SIG-M5 (cell line): Measurements from ENCODE around the gene SLC2A10.
A peak's percentile ranks its signal among the peaks of the same experiment; 100 is the strongest.

Experiments used
- DNase-seq: peaks from one replicate; lab custom pipeline; 2025; lab: John Stamatoyannopoulos, UW

Gene SLC2A10

GRCh38 chr20:46735436-46735835 is 26.0 kb downstream of the SLC2A10 start:
- DNase-seq, result no peak

DNA sequence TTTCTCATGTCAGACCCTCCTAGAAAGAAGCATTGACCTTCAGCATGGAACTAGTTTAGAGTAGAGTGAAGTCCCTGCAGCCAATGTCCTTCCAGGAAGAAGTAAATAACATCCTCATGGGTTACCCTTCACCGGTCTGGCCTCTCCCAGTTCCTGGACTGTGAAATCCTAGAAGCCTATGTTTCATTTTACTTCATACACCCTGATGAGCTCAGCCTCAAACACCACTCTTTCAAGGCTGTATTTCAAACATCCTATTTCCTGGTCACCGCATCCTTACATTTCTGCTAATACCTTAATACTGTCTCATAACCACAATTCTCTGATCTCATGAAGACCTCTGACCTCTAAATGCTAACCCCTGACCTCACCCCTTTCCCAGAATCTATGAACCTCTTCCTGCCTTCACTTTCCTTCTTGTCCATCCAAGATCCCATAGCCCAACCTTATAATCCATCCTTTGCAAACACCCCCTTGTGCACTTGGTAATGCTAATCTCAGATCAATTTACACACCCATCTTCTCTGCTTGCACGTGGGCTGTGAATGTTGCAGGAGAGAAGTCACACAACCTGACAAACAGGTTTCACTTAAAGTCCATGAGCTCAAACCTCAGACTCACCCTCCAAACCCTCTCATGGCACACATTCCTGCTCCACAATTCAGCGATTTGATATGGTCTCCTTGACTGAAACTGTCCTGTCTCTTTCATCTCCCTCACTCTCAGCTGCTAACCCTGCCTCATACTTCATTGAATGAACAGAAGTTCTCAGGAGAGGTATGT is 30.2 kb downstream of the SLC2A10 start:
- DNase-seq, result no peak

- no peak for DNase-seq
These were observed 30.8 kb downstream of the SLC2A10 start for GRCh38 chr20:46740214-46740609.

DNA sequence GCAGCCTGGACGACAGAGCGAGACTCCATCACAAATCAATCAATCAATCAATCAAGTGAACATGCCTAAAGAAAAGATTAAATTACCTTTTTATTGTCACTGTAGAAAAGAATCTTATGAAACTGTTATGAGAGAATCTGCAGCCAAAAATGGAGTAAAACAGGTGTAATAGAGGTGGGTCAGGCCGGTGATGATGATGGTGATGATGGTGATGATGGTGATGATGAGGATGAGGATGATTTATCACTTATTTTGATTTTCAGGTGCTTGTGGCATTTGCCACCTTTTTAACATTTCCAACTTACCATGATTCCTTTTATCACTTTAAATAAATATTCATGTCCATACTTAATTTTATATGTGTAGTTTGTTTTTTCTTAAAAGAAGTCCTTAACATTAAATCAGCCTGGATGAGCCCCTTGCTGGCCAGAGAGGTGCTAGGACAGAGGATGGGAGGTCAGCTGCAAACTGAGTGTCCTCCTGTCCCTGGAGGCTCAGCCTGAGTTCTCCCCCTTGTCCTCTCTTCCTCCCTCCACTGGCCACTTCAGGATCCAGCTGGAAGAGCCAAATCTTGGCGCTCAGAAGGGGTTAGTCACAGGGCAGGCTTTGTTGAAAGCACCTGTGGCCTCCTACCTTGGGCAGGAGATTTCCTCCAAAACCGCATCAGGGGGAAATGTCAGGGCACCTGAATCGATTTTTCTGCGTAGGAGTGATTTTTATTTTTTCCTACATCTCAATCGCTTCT is 32.6 kb downstream of the SLC2A10 start:
- DNase-seq, result no peak

DNA sequence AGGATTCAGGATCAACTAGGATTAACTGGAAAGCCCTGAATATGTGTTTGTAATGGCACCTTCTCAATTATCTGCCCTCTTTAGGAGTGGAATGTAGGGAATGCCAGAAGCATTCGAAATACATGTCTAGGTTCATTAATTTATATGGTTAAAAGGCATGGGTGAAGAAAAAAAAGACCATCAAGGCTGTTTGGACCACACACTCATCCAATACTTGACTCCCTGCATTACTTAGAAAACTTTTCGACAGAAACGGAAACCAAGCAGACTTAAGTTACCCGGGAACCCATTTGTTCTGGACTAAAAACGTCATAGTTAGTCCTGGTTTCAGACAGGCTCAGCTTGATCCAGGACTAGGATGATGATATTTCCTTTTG is 33.2 kb downstream of the SLC2A10 start:
- DNase-seq, result no peak

GRCh38 chr20:46743088-46743487 is 33.6 kb downstream of the SLC2A10 start:
- no peak for DNase-seq

GRCh38 chr20:46746956-46747526 is 37.6 kb downstream of the SLC2A10 start:
- no peak for DNase-seq

DNA sequence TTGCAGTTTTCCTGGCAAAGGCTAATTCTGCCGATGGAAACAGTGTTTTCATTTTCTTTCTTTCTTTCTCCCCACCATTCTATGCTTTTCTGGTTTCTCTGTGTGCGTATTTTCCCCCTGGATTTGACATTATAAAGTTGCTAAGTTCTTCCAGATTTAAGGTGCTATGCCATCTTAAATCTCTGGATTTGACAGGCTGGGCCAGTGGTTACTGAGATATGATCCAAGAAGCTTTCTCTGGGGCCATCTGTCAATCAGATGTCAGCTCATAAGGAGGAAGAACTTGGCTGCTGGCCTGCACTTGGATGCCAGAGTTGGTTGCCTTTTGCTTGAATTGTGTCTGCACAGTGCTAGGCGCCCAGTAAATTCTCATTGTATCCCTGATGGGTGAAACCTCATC is 39.7 kb downstream of the SLC2A10 start:
- DNase-seq, result no peak

- DNase-seq, result no peak
These were observed 42.4 kb downstream of the SLC2A10 start for GRCh38 chr20:46751856-46752255.

DNA sequence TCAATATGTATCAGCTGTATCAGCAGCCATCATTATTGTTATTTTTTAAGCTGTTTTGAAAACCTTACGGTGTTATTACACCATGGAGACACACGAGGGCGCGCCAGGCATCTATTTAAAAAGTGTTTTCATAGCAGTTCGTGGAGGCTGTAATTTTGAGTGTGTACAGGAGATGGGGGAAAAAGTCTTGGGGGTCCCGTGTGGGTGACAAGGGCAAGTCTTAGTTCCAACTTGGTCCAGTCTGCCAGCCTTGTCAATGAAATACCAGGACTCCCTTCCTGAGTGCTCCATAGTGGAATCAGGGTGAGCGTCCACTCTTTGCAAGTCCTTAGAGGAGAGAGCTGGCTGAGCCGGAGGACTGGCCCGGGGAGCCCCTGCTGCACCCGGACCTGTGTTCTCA is 43.3 kb downstream of the SLC2A10 start:
- DNase-seq, result peak; percentile 12

- DNase-seq, result no peak
These were observed 46.3 kb downstream of the SLC2A10 start for GRCh38 chr20:46755483-46756413.

DNA sequence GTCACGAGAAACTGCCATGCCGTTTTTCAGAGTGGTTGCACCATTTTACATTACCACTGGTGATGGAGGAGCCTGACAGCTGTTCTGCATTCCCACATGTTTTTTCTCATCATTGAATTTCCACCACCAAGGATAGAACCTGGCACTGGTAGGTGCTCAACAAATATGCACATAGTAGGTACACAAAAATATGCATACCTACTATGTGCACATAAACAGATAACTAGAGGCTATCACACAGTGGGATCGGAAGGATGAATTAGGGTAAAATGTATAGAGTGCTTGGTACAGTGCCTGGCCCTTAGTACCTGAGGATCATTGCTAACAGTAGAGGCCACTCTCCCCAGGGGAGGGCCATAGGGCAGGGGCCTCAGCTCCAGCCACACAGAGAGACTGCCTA is 47.0 kb downstream of the SLC2A10 start:
- DNase-seq, result no peak

DNA sequence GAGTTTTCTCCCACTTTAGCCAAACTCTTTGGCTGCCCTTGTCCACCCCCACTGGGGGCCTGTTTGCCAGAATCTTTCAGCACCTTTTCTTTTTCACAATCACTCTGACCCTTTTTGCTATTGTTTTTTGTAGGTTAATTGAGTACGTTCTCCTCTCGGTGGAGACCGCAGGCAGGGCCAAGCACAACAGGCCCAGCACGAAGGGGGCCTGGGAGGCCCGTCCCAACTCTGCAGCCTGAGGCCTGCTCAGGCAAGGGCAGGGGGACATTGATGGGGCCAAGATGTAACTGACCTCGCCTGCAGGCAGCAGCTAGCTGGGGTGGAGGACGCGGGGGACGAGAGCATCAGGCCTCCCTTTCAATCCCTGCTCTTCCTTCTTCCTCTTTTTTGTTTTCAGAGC is 47.7 kb downstream of the SLC2A10 start:
- no peak for DNase-seq

DNA sequence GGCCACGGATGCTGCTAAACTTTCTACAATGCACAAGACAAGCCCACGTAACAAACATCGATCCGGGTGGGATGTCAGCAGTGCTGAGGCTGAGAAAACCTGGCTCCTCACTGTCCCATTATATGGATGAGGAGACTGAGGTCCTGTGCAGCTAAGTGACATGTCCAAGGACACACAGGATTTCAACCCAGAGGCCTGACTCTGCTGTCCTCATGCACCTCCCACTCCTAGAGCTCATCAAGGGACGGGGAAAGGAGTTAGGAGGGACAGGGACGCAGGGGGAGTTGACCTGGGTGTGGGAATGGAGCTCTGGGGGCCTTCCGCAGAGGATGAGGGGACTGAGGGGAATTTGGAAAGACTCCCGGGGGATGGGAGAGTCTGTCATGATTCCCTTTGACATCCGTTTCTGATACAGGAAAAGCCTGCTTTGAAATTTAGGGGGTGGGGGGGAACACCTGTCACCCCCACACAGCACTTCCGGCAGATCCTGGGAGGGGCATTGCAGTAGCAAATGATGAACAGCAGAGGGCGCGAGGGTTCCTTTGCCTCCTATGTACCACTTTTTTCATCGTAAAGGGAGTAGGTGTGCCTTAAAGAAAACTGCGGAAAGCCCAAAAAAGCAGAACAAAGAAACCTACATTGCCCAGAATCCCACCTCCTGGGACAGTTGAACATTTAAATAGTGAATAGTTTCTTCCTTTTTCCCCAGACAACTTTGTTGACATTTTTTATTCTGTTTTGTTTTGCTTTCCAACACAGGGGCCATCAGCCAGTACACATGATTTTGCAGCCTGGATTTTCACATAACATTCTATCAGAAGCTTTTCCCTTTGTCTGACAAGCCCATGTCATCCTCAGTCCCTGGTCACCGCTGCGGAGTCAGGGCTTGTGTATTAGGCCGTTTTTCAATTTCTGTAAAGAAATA is 48.6 kb downstream of the SLC2A10 start:
- DNase-seq, result no peak

DNA sequence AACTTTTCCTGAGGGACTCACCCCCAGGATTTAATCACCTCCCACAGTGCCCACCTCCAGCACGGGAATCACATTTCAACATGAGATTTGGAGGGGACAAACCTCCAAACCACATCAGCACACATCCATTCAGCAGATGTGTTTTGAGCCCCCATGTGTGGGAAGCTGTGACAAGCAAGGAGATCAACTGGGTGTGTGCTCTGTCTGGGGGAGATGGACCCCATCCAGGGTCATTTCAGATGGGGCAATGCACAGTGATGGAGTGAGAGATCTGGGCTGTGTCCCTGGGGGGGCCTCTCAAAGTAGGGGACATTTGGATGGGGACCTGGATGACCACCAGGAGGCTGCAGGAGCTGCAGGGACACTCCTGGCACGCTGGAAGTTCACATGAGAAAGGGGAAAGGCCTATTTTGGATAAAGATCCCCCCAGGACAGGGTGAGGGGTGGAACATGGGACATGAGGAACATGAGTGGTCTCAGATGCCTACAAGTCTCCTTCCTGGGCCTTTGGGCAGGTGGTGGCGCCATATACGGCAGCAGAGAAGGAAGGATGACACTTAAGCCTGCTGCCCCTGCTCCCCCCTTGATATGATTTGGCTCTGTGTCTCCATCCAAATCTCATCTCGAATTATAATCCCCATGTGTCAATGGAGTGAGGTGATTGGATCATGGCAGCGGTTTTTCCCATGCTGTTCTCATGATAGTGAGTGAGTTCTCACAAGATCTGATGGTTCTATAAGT is 49.6 kb downstream of the SLC2A10 start:
- no peak for DNase-seq

- DNase-seq, result no peak
These were observed 52.1 kb downstream of the SLC2A10 start for GRCh38 chr20:46761566-46761965.

DNA sequence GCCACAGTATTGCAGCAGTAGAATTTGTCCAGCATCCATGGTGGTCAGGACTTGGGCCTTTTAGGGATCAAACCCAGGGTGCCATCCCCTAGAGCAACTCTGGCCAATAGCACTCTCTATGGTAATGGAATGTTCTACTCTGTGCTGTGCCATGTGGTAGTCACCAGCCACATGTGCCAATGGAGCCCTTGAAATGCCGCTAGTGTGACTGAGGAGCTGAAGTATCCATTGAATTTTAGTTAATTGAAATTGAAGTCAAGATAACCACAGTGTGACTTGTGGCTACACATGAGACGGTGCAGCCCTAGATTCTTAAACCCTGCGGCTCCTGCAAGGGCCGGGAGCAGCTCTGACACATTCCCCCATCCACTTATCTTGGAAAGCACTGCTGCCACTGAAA is 54.6 kb downstream of the SLC2A10 start:
- no peak for DNase-seq

- no peak for DNase-seq
These were observed 56.2 kb downstream of the SLC2A10 start for GRCh38 chr20:46765506-46766120.

DNA sequence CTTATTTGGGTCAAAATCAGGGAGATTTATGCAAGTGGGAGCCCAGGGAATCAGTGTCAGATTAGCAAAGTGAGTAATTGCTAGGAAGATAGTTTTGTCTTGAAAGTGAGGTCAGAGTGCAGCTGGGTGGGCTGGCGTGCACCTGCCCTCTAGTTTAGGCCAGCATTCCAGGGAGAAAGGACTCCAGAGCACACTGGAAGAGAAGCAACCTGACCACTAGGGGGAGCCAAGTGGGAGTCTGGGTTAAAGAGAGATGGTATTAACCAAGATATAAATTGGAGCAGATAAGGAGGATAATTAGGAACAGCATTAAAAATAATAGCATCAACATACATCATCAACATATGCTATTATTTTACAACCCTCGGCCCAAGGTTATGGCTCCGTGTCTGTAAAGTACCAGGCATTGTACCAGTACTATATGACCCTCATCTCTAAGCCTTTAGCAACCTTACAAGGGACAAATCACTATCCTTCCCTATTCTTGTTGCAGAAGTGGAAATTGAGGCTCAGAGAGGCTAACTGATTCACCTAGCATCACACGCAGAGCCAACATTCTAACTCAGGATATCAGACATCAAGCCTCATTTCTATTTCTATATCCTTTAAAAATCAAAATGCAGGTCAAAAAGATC is 57.8 kb downstream of the SLC2A10 start:
- no peak for DNase-seq
